GM21786 (cell line): Measurements from ENCODE around the gene TUBA3E.
A peak's percentile ranks its signal among the peaks of the same experiment; 100 is the strongest.
"Not testable (repeated sequence)": the region's sequence is repeated elsewhere in the genome, so short reads cannot be mapped to it uniquely, and the experiment has no call there.

ENCODE experiments used
- ATAC-seq: cut with Tn5 transposase; IDR thresholded peaks from one replicate; pipeline ENCODE4 v1.9.1; 2021; ENCODE audit not compliant: unreplicated experiment

The TUBA3E gene

GRCh38 chr2:130150181-130151144, 47.8 kb downstream of the TUBA3E start:
- no peak for ATAC-seq

- not testable (repeated sequence) for ATAC-seq
Observed at GRCh38 chr2:130148515-130148914, 49.7 kb downstream of the TUBA3E start.

- ATAC-seq, result peak; percentile 90
Observed at GRCh38 chr2:130145006-130145414, 53.2 kb downstream of the TUBA3E start, which contains the start of gene CCDC74B. Gene CCDC74B, minus strand, starts transcription at chr2:130145112. Its CDS starts 116 bp downstream, at chr2:130144996.

DNA sequence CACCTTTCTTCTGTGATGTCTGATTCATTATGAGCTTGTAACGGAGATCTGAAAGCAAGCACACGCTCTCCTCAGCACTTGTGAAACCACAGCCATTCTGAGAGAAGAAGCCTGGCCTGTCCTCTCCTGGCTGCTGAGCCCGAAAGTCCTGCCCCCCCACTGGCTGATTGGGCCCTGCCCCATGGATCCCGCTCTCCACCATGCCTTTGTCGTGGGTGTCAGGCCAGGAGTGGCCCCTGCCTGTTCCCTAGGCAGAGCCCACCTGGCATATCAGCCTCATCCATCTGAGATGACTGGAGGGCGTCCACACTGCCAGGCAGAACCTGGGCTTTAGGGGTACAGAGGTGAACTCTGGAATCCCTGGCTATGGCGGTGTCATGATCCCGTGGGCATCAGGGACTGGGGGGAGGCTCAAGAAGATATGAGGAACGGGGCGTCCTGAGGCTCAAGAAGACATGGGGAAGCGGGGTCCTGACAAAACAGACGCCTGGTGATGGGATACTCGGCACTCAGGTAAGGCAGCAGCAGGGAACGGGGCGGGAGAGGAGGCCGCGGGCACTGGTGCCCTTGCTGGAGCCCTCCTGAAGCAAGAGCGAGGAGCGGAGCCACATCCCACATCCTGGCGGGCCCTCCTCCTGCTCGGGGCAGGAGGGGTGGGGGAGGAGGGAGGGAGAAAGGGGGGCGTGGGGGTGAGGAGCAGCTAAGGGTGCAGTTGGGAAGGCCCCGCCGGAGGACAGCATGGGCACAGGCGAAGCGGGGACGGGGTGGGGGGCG, 54.8 kb downstream of the TUBA3E start:
- not testable (repeated sequence) for ATAC-seq

GRCh38 chr2:130142396-130143265, 55.6 kb downstream of the TUBA3E start:
- ATAC-seq, result not testable (repeated sequence)
